WERI-Rb-1 (cell line): ENCODE measurements around the gene SFPQ.
"Not testable (repeated sequence)": the region's sequence is repeated elsewhere in the genome, so short reads cannot be mapped to it uniquely, and the experiment has no call there.

Experiments used
- DNase-seq: peaks from one replicate; pipeline ENCODE4 v3.0.0-alpha.2; 2020
- H3K27ac ChIP-seq: fragments of 250-450 bp; sonication (Bioruptor Pico); 2 replicates; pipeline ENCODE4 v1.5.1; 2020; ENCODE audit warnings: mild to moderate bottlenecking, moderate library complexity
- H3K27me3 ChIP-seq: fragments of 250-450 bp; sonication (Bioruptor Pico); 2 replicates; pipeline ENCODE4 v1.5.1; 2021; ENCODE audit warnings: mild to moderate bottlenecking, low read depth, moderate library complexity; ENCODE audit not compliant: insufficient read depth, severe bottlenecking
- H3K36me3 ChIP-seq: fragments of 250-450 bp; sonication (Bioruptor Pico); 2 replicates; pipeline ENCODE4 v1.5.1; 2020; ENCODE audit warnings: mild to moderate bottlenecking, moderate library complexity
- H3K4me3 ChIP-seq: 2 replicates; pipeline ENCODE4 v1.5.1; 2011; ENCODE audit warnings: low read depth, mild to moderate bottlenecking, control low read depth, low read length
- H3K9me3 ChIP-seq: fragments of 250-450 bp; sonication (Bioruptor Pico); 2 replicates; pipeline ENCODE4 v1.5.1; 2021; ENCODE audit warnings: mild to moderate bottlenecking, moderate library complexity; ENCODE audit not compliant: severe bottlenecking
- TF ChIP-seq, protein P1 (sequence below): IDR thresholded peaks from 2 replicates; pipeline ENCODE4 v1.5.1; 2011; ENCODE audit warnings: low read depth, mild to moderate bottlenecking, control low read depth, inconsistent platforms, low read length

Gene SFPQ

DNA sequence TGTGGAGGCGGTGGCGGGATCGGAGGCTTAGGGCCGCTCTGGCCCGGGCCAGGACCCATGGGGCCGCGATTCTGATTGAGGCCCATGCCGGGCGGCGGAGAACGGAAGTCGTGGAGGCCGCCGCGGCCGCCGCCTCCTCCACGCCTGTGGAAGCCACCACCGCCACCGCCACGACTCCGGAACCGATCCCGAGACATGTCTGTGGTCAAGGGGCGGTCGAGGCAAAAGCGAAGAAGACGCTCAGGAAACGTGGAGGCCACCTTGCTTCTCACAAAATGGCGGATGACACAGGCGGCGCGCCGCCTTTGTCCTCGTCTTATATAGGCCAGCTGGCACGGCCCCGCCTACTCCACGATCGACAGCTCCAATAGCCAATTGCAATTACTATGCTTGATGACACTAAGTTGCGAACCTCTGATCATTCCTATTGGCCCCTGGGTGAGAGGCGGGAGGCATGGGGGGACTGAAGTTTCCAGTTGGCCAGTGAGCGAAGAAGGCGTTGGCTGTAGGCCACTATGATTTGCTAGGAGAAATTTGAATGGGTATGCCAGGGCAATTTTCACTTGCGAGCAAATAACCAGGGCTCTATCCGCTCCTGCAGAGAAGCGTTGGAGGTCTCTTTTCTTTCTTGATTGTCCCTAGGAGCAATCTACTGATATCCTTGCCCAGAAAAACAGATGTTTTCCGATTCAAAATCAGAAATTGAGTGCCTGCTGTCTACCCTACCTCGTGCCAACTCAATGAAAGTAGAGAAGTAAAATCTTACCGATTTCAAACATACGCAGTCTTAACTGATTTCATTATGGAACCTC, at the start of gene SFPQ:
TSS of gene SFPQ (minus strand) at position 293 of the 812 bp plus-strand sequence. CDS start at position 197, 96 bp downstream.
- Histone ChIP-seq H3K9me3 (peaks cover 4% of the 10 kb centered on the region), H3K4me3 (peak within 1 kb of the TSS; percentile 78), H3K36me3 (peaks cover 49% of the 10 kb centered on the region), H3K27me3 (no peaks in the 10 kb centered on the region), H3K27ac (peak within 1 kb of the TSS; percentile 99)
- TF ChIP-seq, protein P1, sequence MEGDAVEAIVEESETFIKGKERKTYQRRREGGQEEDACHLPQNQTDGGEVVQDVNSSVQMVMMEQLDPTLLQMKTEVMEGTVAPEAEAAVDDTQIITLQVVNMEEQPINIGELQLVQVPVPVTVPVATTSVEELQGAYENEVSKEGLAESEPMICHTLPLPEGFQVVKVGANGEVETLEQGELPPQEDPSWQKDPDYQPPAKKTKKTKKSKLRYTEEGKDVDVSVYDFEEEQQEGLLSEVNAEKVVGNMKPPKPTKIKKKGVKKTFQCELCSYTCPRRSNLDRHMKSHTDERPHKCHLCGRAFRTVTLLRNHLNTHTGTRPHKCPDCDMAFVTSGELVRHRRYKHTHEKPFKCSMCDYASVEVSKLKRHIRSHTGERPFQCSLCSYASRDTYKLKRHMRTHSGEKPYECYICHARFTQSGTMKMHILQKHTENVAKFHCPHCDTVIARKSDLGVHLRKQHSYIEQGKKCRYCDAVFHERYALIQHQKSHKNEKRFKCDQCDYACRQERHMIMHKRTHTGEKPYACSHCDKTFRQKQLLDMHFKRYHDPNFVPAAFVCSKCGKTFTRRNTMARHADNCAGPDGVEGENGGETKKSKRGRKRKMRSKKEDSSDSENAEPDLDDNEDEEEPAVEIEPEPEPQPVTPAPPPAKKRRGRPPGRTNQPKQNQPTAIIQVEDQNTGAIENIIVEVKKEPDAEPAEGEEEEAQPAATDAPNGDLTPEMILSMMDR, result no peak
- peak; percentile 97 for DNase-seq

GRCh38 chr1:35236772-35237171, 43.8 kb upstream of the SFPQ start:
- H3K36me3 ChIP-seq, H3K27ac ChIP-seq, H3K4me3 ChIP-seq, H3K9me3 ChIP-seq, DNase-seq, H3K27me3 ChIP-seq: not testable (repeated sequence)

- TF ChIP-seq, protein P1, result no peak
Observed at GRCh38 chr1:35231287-35231686, 38.3 kb upstream of the SFPQ start.

GRCh38 chr1:35229587-35230360, 36.8 kb upstream of the SFPQ start:
- Histone ChIP-seq H3K9me3 (no peaks in the 10 kb centered on the region), H3K36me3 (no peaks in the 10 kb centered on the region), H3K27ac (no peak overlapping the region), H3K27me3 (no peaks in the 10 kb centered on the region), H3K4me3 (no peak overlapping the region)
- no peak for DNase-seq
- TF ChIP-seq, protein P1, result no peak

More at GRCh38 chr1:35231287-35231686, 38.3 kb upstream of the SFPQ start:
- Histone ChIP-seq H3K36me3 (no peaks in the 10 kb centered on the region), H3K4me3 (no peak overlapping the region), H3K27ac (no peak overlapping the region), H3K27me3 (no peaks in the 10 kb centered on the region), H3K9me3 (no peaks in the 10 kb centered on the region)
- no peak for DNase-seq

DNA sequence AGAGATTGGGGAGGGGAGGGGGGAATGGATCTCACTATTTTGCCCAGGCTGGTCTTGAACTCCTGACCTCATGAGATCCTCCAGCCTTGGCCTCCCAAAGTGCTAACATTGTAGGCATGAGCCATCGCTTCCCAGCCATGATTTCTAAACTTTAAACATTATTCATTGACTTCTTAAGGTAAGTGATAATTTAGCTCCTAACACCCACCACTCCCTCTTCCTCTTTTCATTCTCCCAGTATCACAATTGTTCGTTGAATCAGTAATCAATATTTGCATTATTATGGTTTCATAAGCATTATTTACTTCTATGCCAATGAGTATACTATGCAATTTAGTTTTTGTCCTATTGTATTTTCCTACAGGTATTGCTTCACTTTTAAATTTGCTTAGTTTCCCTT, 33.6 kb upstream of the SFPQ start:
- H3K27me3 ChIP-seq, result no peaks in the 10 kb centered on the region
- H3K27ac ChIP-seq, result no peak overlapping the region
- H3K9me3 ChIP-seq, result no peaks in the 10 kb centered on the region
- no peak overlapping the region for H3K4me3 ChIP-seq
- H3K36me3 ChIP-seq, result no peaks in the 10 kb centered on the region
- TF ChIP-seq, protein P1, result no peak
- DNase-seq, result no peak

DNA sequence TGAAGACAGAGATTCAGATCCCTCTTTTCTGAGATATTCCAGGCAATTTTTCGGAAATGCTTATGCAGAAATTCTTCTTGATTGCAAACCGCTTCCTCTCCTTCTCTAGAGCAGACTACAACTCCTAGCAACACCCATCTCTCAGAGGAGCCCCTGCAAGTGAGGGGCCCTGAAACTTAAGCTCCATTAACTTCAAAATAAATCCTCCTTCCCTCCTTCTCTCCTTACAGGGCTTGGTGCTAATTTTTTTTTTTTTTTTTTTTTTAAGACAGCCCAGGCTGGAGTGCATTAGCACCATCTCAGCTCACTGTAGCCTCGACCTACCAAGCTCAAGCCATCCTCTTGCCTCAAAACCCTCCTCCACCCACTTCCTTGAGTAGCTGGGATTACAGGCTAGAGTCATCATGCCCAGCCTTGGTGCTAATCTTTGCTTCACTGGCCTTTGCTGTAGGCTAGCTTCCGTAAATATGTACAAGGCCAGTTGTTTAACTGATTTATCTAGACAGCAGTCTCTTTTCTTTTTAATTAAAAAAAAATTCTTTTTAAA, 30.2 kb upstream of the SFPQ start:
- no peaks in the 10 kb centered on the region for H3K36me3 ChIP-seq
- TF ChIP-seq, protein P1, result no peak
- H3K27ac ChIP-seq, result no peak overlapping the region
- DNase-seq, result no peak
- no peak overlapping the region for H3K4me3 ChIP-seq
- H3K27me3 ChIP-seq, result no peaks in the 10 kb centered on the region
- no peaks in the 10 kb centered on the region for H3K9me3 ChIP-seq
